ENCODE measurements around the gene DUSP12.
A peak's percentile ranks its signal among the peaks of the same experiment; 100 is the strongest.
"Not testable (repeated sequence)": the region's sequence is repeated elsewhere in the genome, so short reads cannot be mapped to it uniquely, and the experiment has no call there.

Gene DUSP12

DNA sequence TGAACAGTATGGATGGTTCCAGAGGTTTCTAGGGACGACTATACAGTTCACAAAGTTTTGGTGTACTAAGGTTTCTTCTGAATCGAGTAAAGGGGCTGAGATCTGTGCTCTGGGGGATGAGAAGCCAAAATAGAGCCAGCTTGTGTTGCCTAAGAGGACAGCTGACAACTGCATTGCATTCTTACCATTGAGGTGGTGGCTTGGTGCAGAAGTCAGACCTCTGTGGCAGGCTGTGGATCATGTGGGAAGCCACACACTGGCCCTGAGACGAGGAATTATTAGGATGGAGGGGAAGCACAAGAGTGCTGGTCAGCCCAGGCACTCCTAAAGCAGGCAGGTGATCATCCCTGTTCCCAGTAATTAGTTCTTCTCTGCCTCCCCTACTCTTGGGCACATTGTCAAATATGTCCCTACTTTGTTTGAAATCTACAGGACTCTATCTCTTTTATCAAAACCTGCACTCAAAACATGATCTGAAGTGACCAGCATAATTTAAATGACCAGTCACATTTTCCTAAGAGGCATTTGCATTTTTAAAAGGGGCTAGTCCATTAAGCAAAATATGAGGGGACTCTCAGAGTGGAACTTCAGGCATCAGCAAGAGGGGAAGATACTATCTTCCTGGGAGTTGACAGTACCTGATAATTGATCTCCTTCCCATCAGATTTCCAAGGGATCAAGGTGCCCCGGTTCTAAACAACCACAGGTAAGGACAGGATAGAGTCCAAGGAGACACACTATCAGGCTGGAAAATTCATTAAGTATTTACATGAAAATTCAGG, 28.4 kb upstream of the DUSP12 start, which contains the start of gene FCRLB:
TSS of gene FCRLB (plus strand) at position 589 of the 782 bp plus-strand sequence. CDS start 1,129 bp downstream, outside the sequence.
- ChIA-PET POLR2A (no interaction called here), CTCF (interaction anchor here (1.8 to 2.5 kb wide), 2 partner anchors 13 to 16 kb away, joined by 9 to 19 read pairs; partner anchors contain the start of gene FCRLA)
- TF ChIP-seq, protein P1, sequence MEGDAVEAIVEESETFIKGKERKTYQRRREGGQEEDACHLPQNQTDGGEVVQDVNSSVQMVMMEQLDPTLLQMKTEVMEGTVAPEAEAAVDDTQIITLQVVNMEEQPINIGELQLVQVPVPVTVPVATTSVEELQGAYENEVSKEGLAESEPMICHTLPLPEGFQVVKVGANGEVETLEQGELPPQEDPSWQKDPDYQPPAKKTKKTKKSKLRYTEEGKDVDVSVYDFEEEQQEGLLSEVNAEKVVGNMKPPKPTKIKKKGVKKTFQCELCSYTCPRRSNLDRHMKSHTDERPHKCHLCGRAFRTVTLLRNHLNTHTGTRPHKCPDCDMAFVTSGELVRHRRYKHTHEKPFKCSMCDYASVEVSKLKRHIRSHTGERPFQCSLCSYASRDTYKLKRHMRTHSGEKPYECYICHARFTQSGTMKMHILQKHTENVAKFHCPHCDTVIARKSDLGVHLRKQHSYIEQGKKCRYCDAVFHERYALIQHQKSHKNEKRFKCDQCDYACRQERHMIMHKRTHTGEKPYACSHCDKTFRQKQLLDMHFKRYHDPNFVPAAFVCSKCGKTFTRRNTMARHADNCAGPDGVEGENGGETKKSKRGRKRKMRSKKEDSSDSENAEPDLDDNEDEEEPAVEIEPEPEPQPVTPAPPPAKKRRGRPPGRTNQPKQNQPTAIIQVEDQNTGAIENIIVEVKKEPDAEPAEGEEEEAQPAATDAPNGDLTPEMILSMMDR (IDR thresholded peaks at IDR 0.05; ENCODE audit: control extremely low read depth, extremely low read depth, low read depth, missing control alignments) = no peak
- DNase-seq (ENCODE audit: extremely low spot score) = no peak

DNA sequence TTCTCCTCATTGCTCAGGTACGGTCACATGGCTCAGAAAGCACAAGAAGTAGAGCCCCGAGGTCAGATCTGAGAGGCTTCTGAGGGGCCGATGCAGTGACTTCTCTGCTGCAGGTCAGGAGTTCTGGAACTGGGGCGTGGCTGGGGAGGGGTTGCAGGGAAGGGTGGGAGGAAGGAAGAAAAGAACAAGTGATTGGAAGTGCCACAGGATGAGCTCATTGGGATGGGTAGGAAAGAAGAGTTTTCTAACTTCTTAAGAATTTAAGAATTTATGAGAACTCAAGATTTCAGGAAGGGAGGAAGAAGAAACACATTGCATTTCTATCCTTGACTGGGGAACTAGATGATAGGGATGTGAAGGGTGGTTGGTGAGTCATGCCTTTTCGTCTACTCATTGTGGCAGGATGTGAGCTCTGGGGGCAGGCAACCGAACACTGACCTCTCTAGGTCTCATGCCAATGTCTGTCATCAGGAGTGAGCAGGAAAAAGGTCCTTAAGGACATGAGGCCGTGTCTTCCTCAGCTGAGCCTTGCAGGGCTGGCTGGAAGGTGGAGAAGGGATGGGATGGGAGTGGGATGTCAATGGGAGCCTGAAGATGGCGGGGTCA, 27.7 kb upstream of the DUSP12 start:
- DNase-seq (ENCODE audit: extremely low spot score) = no peak
- CTCF ChIA-PET = interaction anchor here (0.7 to 2.5 kb wide), 4 partner anchors 8 to 20 kb away, joined by 3 to 19 read pairs (median 7); partner anchors contain the start of gene FCRLA

DNA sequence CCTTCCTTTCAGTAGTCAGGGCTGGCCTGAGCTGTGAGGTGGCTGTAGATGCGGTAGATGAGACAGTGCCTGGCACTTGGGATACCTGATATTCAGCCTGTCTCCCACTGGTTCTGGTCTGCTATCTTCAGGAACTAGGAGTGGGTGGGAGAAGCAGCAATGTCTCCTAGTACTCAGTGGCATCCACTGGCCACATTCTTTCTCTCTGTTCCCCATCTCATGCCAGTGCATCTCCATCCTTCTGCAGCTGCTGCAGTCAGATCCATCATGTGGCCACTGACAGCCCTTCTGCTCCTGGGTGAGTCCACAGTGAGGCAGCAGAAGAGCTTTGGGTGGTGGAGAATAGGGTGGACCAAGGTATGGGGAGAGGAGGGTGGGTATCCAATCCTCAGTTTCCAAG, 27.2 kb upstream of the DUSP12 start:
- TF ChIP-seq, protein P1 (IDR thresholded peaks at IDR 0.05; ENCODE audit: control extremely low read depth, extremely low read depth, low read depth, missing control alignments) = no peak
- no peak for DNase-seq (ENCODE audit: extremely low spot score)
- CTCF ChIA-PET = interaction anchor here (0.7 to 2.5 kb wide), 4 partner anchors 8 to 19 kb away, joined by 3 to 19 read pairs (median 7); partner anchors contain the start of gene FCRLA
- POLR2A ChIA-PET = no interaction called here

More for the DNA sequence above, 27.7 kb upstream of the DUSP12 start:
- TF ChIP-seq, protein P1 (IDR thresholded peaks at IDR 0.05; ENCODE audit: control extremely low read depth, extremely low read depth, low read depth, missing control alignments) = no peak
- POLR2A ChIA-PET = no interaction called here

DNA sequence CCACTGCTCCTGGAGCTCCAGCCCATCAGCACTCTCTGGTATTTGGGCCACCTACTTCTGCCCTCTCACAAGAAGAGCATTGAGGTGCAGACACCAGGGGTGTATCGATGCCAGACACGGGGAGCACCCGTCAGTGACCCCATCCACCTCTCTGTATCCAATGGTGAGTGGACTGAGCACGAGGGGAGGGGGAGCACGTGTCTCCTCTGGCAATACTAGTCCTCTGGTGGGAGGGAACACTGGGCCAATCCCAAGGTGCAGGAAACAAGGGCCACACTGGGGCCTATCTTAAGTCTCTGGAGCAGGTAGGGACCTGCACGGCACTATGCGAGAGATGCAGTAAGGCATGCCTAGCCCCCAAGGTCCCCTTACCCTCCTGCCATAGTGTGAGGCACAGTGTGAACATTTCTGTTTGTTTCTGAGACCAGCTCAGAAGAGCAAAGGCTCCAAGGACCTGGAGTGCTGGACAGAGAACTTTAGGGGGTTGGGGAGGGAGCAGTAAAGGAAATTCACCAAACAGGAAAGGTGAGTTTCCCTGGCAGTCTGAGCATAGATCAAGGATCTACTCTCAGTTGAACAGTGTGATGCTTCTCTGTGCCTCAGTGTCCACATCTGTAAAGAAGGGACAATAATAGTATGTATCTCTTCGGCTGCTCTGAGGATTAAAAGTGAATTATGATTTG, 26.0 kb upstream of the DUSP12 start:
- POLR2A ChIA-PET = interaction anchor here (0.5 kb wide), 1 partner anchor 216 kb away, joined by 9 read pairs; no protein-coding TSS in a partner anchor
- CTCF ChIA-PET = interaction anchor here (1.4 to 2.5 kb wide), 3 partner anchors 8 to 14 kb away, joined by 4 to 19 read pairs (median 5); no protein-coding TSS in a partner anchor

DNA sequence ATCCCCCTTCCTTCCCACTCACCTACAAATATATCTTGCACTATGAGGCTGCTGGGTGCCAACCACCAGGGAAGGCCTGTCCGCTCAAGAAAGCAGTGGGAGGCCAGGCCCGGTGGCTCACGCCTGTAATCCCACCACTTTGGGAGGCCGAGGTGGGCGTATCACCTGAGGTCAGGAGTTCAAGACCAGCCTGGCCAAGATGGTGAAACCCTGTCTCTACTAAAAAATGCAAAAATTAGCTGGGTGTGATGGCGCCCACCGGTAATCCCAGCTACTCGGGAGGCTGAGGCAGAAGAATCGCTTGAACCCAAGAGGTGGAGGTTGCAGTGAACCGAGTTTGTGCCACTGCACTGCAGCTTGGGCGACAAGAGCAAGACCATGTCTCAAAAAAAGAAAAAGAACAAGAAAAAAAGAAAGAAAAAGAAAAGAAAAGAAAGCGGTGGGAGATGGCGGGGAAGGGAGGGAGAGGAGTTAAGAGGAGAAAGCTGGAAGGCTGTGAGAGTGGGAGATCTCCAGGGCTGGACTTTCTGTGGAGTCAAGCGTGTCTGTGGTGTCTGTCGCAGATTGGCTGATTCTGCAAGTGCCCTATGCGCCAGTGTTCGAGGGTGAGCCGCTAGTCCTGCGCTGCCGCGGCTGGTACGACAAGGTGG, 24.2 kb upstream of the DUSP12 start:
- CTCF ChIA-PET = interaction anchor here (1.2 to 6.1 kb wide), 9 partner anchors 9 to 241 kb away, joined by 3 to 55 read pairs (median 8); partner anchors contain the start of genes DUSP12 and FCRLA
- POLR2A ChIA-PET = interaction anchor here (0.7 to 1.0 kb wide), 2 partner anchors 17 to 21 kb away, joined by 3 read pairs; no protein-coding TSS in a partner anchor
- not testable (repeated sequence) for DNase-seq (ENCODE audit: extremely low spot score)

More for the DNA sequence above, 26.0 kb upstream of the DUSP12 start:
- TF ChIP-seq, protein P1 (IDR thresholded peaks at IDR 0.05; ENCODE audit: control extremely low read depth, extremely low read depth, low read depth, missing control alignments) = no peak
- DNase-seq (ENCODE audit: extremely low spot score) = no peak

DNA sequence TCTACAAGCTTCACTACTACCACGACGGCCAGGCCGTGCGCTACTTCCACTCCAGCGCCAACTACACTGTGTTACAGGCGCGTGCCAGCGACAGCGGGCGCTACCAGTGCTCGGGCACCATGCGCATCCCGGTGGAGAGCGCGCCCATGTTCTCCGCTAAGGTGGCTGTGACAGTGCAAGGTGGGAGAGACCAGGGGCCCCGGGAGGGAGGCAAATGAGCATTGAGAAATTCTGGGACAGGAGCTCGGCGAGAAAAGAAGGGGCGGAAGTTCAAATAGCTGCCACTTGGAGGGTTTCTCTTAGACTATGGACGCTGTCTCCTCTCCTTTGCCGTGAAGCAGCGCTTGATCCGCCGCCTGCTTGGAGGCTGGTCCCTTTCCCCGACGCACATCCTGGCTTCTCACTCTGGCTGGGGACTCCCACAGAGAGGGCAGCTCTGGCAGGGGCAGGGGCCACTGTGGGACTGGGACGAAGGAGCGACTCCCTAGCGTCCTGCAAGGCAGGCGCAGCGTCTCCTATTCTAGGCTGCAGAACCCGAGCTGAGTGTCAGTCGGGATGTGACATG, 23.6 kb upstream of the DUSP12 start:
- CTCF ChIA-PET = interaction anchor here (1.0 to 6.1 kb wide), 11 partner anchors 9 to 241 kb away, joined by 3 to 55 read pairs (median 6); partner anchors contain the start of genes DUSP12 and FCRLA
- TF ChIP-seq, protein P1 (IDR thresholded peaks at IDR 0.05; ENCODE audit: control extremely low read depth, extremely low read depth, low read depth, missing control alignments) = no peak
- peak; percentile 37 for DNase-seq (ENCODE audit: extremely low spot score)
- POLR2A ChIA-PET = interaction anchor here (0.7 to 1.0 kb wide), 2 partner anchors 18 to 21 kb away, joined by 3 read pairs; no protein-coding TSS in a partner anchor

All from GM10248 (cell line).